Mucosa of descending colon (tissue), 3 donors: ENCODE results near the gene FAM216A. TPM values are rescaled to one million over a fixed set of nuclear protein-coding genes. Genes with fewer than 3 reads are reported as not detected.
"Not testable (repeated sequence)": the region's sequence is repeated elsewhere in the genome, so short reads cannot be mapped to it uniquely, and the experiment has no call there.

Experiments used
- ATAC-seq: fragments of 200-7000 bp; cut with Tn5 transposase; one replicate; pipeline ENCODE4 v1.9.1; 2020; ENCODE audit warnings: mild to moderate bottlenecking, moderate library complexity
- DNase-seq, 3 donors: peaks; one replicate each; pipeline ENCODE4 v3.0.0-alpha.2; 2020
- H3K36me3 ChIP-seq: fragments of 200-600 bp; one replicate; pipeline ENCODE4 v1.8.0; 2021; ENCODE audit warnings: low read depth, mild to moderate bottlenecking
- H3K4me1 ChIP-seq: fragments of 200-600 bp; one replicate; pipeline ENCODE4 v1.8.0; 2021; ENCODE audit warnings: low read depth, mild to moderate bottlenecking
- H3K4me3 ChIP-seq: fragments of 200-600 bp; one replicate; pipeline ENCODE4 v1.8.0; 2021; ENCODE audit warnings: mild to moderate bottlenecking
- H3K9me3 ChIP-seq: fragments of 200-600 bp; one replicate; pipeline ENCODE4 v1.8.0; 2021; ENCODE audit warnings: mild to moderate bottlenecking
- CTCF ChIP-seq: fragments of 200-600 bp; IDR thresholded peaks from one replicate; pipeline ENCODE4 v1.8.0; 2022; ENCODE audit warnings: antibody characterized with exemption, mild to moderate bottlenecking
- intact Hi-C, 2 donors: fragments of 100-400 bp; cut with DNase I in 1 of 2; cut with micrococcal nuclease in 1 of 2; formaldehyde crosslinking; loops; one replicate each; pipeline versions ENCODE4 v1.11.0 to v1.11.1; 2022; cut with DNase I, micrococcal nuclease
- total RNA-seq, 3 donors: library from RNA; stranded (reverse); fragmentation: NEBNext Ultra II Directional in 2 of 3; extraction: Animal tissue kit (Norgen Biotek cat#: 25700) in 2 of 3; gene quantifications; one replicate each; pipeline versions ENCODE4 v1.2.1 to v1.2.4, GENCODE V29; 2021 to 2023
- donor health status: DM: no; HTN: no; CAD: no; lungs with moderate emphysema.
- donor health status: DM: no; HTN: no; CAD: no.
- donor health status: DM: no; HTN: yes; CAD: no.

Gene FAM216A
- total RNA-seq, 3 donors from 2014 or later: 1.9 to 4.4 TPM; not detected in 1

- Histone ChIP-seq H3K36me3 (no peaks in the 10 kb centered on the region), H3K4me3 (no peak overlapping the region), H3K4me1 (no peaks in the 10 kb centered on the region), H3K9me3 (no peaks in the 10 kb centered on the region)
- DNase-seq (no peak), ATAC-seq (no peak)
- TF ChIP-seq CTCF: no peak
- intact Hi-C loops: loop anchor here (5.0 kb wide), 1 partner anchor 88 kb away; no protein-coding TSS in a partner anchor
These were observed 45.7 kb downstream of the FAM216A start for GRCh38 chr12:110514363-110514762.

DNA sequence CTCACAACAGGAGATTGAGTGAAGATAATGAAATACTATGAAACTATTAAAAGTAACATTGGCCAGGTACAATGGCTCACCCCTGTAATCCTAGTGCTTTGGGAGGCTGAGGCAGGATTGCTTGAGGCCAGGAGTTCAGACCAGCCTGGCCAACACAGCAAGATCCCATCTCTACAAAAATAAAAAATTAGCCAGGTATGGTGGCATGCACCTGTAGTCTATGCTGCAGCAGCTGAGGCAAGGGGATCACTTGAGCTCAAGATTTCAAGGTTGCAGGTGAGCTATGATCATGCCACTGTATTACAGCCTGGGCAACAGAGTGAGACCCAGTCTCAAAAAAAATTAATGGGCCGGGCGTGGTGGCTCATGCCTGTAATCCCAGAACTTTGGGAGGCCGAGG is 48.4 kb downstream of the FAM216A start:
- H3K4me1 ChIP-seq: no peaks in the 10 kb centered on the region
- no peaks in the 10 kb centered on the region for H3K36me3 ChIP-seq
- ATAC-seq: no peak
- no peaks in the 10 kb centered on the region for H3K9me3 ChIP-seq
- H3K4me3 ChIP-seq: no peak overlapping the region
- intact Hi-C loops: no loop called here
- DNase-seq: no peak
- no peak for TF ChIP-seq CTCF

GRCh38 chr12:110518014-110518413 is 49.4 kb downstream of the FAM216A start:
- H3K4me1 ChIP-seq, DNase-seq, H3K4me3 ChIP-seq, ATAC-seq, H3K36me3 ChIP-seq, H3K9me3 ChIP-seq, intact Hi-C loops: not testable (repeated sequence)

DNA sequence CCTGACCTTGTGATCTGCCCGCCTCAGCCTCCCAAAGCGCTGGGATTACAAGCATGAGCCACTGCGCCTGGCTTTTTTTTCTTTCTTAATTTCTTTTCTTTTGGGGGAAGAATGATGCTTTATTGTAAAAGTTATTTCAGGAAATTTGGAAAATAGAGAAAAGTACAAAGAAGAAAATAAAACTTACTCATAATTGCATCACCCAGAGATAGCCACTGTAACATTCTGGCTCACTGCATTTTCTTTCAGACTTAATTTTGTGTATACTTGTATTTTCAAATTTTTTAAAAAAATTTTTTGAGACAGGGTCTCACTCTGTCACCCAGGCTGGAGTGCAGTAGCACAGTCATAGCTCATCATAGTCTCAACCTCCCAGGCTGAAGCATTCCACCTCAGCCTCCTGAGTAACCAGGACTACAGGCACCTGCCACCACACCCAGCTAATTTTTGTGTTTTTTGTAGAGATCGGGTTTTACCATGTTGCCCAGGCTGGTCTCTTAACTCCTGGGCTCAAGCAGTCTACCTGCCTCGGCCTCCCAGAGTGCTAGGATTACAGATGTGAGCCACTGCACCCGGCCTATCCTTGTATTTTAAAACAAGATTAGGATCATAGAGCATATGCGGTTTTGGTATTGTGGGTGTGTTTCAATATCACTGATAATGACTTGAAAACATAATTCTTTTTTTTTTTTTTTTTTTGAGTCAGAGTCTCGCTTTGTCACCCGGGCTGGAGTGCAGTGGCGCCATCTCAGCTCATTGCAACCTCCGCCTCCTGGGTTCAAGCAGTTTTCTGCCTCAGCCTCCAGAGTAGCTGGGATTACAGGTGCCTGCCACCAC is 52.4 kb downstream of the FAM216A start:
- H3K9me3 ChIP-seq, intact Hi-C loops, DNase-seq, H3K4me3 ChIP-seq, H3K4me1 ChIP-seq, ATAC-seq, H3K36me3 ChIP-seq: not testable (repeated sequence)

DNA sequence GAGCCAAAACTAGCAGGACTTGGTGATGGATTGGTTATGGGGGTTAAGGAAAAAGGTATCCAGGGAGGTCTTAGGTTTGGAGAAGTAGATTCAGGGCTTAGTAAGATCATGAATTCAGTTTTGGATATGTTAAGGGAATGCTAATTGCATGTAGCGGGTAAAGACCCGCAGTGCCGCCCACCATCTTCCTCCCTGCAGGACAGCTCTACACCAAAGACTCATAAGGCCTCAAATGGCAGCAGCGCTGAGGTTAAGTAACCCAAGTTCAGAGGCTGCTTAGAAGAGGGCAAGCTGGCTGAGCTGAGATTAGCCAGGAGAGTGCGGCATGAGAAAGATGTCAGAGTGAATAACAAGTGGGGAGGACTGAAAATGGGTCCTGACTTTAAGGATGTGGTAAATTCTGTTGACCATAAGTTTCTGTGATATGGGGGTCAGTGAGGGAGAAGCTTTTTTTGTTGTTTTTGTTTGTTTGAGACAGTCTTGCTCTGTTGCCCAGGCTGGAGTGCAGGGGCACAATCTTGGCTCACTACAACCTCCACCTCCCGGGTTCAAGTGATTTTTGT is 59.7 kb downstream of the FAM216A start:
- DNase-seq: no peak
- no peak overlapping the region for H3K4me3 ChIP-seq
- ATAC-seq: no peak
- peaks cover 18% of the 10 kb centered on the region for H3K4me1 ChIP-seq
- intact Hi-C loops: no loop called here
- no peaks in the 10 kb centered on the region for H3K36me3 ChIP-seq
- no peaks in the 10 kb centered on the region for H3K9me3 ChIP-seq
- no peak for TF ChIP-seq CTCF

GRCh38 chr12:110530511-110530910 is 61.9 kb downstream of the FAM216A start:
- DNase-seq (no peak), ATAC-seq (no peak)
- TF ChIP-seq CTCF: no peak
- H3K4me1 ChIP-seq: peaks cover 23% of the 10 kb centered on the region
- H3K4me3 ChIP-seq: no peak overlapping the region
- no peaks in the 10 kb centered on the region for H3K9me3 ChIP-seq
- intact Hi-C loops: no loop called here
- no peaks in the 10 kb centered on the region for H3K36me3 ChIP-seq
